ENCODE results near the gene SH3PXD2A. TPM values are rescaled to one million over a fixed set of nuclear protein-coding genes. Genes with fewer than 3 reads are reported as not detected.
A peak's percentile ranks its signal among the peaks of the same experiment; 100 is the strongest.

SH3PXD2A gene
- total RNA-seq, 4 donors from 2014 or later = 128 to 154 (median 136) TPM

GRCh38 chr10:103828587-103829197 is 26.7 kb downstream of the SH3PXD2A start:
- H3K36me3 ChIP-seq = no peaks in the 10 kb centered on the region
- no peak overlapping the region for H3K4me3 ChIP-seq
- DNase-seq (ENCODE audit: low spot score in 2 of 2) = no peak
- 54 to 56% methylated on average over 7 of the region's 7 CpGs for WGBS, 2 donors
- no peaks in the 10 kb centered on the region for H3K27me3 ChIP-seq
- TF ChIP-seq POLR2A (IDR thresholded peaks at IDR 0.05) (no peak), EP300 (IDR thresholded peaks at IDR 0.05) (no peak), CTCF (IDR thresholded peaks at IDR 0.05) (no peak)
- peaks cover 0 to 6% (median 0%) of the 10 kb centered on the region in 4 donors for H3K9me3 ChIP-seq
- H3K27ac ChIP-seq = no peak overlapping the region
- H3K4me1 ChIP-seq = peaks cover 0 to 51% (median 17%) of the 10 kb centered on the region in 4 donors

- H3K36me3 ChIP-seq = no peaks in the 10 kb centered on the region
- DNase-seq (ENCODE audit: low spot score in 2 of 2) = no peak
- no peak overlapping the region for H3K27ac ChIP-seq
- H3K27me3 ChIP-seq = no peaks in the 10 kb centered on the region
- TF ChIP-seq CTCF (IDR thresholded peaks at IDR 0.05) (no peak), POLR2A (IDR thresholded peaks at IDR 0.05) (no peak), EP300 (IDR thresholded peaks at IDR 0.05) (no peak)
- H3K4me1 ChIP-seq = peaks cover 0 to 53% (median 16%) of the 10 kb centered on the region in 4 donors
- no peak overlapping the region for H3K4me3 ChIP-seq
- 89 to 97% methylated on average over 4 of the region's 4 CpGs for WGBS, 2 donors
- peaks cover 0 to 6% (median 0%) of the 10 kb centered on the region in 4 donors for H3K9me3 ChIP-seq
Observed at GRCh38 chr10:103828107-103828506, 27.3 kb downstream of the SH3PXD2A start.

- no peaks in the 10 kb centered on the region for H3K36me3 ChIP-seq
- H3K4me1 ChIP-seq = peaks cover 3 to 66% (median 20%) of the 10 kb centered on the region in 4 donors
- WGBS, 2 donors = 97 to 98% methylated on average over 7 of the region's 7 CpGs
- H3K27me3 ChIP-seq = no peaks in the 10 kb centered on the region
- H3K27ac ChIP-seq = no peak overlapping the region
- no peak overlapping the region for H3K4me3 ChIP-seq
- no peaks in the 10 kb centered on the region for H3K9me3 ChIP-seq
- TF ChIP-seq CTCF (IDR thresholded peaks at IDR 0.05) (no peak), EP300 (IDR thresholded peaks at IDR 0.05) (no peak), POLR2A (IDR thresholded peaks at IDR 0.05) (no peak)
- DNase-seq (ENCODE audit: low spot score in 2 of 2) = no peak
Observed at GRCh38 chr10:103826885-103827284, 28.5 kb downstream of the SH3PXD2A start.

DNA sequence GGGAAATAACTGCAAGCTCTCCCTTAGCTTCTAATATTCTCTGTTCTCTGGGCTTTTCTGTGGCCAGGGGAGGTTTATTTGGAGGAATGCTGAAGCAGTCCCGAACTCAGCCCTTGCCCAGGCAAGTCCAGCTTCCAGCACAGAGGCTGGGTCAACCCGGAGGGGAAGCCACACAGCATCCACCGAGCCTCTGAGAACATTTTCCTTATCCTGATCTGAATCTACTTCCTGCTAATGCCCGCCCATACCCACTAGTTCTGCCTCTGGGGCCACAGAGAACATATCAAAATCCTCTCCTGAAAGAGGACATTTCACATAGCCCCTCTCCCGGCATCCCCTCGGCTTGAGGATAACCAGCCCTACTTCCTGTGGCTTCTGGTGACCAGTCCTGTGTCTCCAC is 31.1 kb downstream of the SH3PXD2A start:
- TF ChIP-seq CTCF (IDR thresholded peaks at IDR 0.05) (no peak), EP300 (IDR thresholded peaks at IDR 0.05) (no peak)
- Histone ChIP-seq H3K27ac (peak overlapping the region in 1 of 4 donors; percentile 17), H3K27me3 (no peaks in the 10 kb centered on the region), H3K4me1 (peaks cover 3 to 76% (median 37%) of the 10 kb centered on the region in 4 donors), H3K36me3 (no peaks in the 10 kb centered on the region), H3K4me3 (no peak overlapping the region), H3K9me3 (no peaks in the 10 kb centered on the region)
- DNase-seq (ENCODE audit: low spot score in 2 of 2) = no peak
- 47 to 52% methylated on average over 6 of the region's 6 CpGs for WGBS, 2 donors

GRCh38 chr10:103823706-103824272 is 31.6 kb downstream of the SH3PXD2A start:
- 71% methylated on average over 9 of the region's 9 CpGs for WGBS, 2 donors
- peak overlapping the region in 1 of 4 donors; percentile 17 for H3K27ac ChIP-seq
- no peaks in the 10 kb centered on the region for H3K9me3 ChIP-seq
- no peak for TF ChIP-seq EP300 (IDR thresholded peaks at IDR 0.05)
- no peak for TF ChIP-seq CTCF (IDR thresholded peaks at IDR 0.05)
- no peak for TF ChIP-seq POLR2A (IDR thresholded peaks at IDR 0.05)
- DNase-seq (ENCODE audit: low spot score in 2 of 2) = no peak
- H3K4me1 ChIP-seq = peaks cover 3 to 76% (median 37%) of the 10 kb centered on the region in 4 donors
- H3K4me3 ChIP-seq = no peak overlapping the region
- H3K27me3 ChIP-seq = no peaks in the 10 kb centered on the region
- no peaks in the 10 kb centered on the region for H3K36me3 ChIP-seq
